OCI-LY1 (cell line): ENCODE results near the gene PTPRN2.

Experiments used
- H2AFZ ChIP-seq: fragments of 200-600 bp; sonication (generic), shearing (Covaris generic); 2 replicates; pipeline ENCODE4 v1.6.0; 2014; ENCODE audit warnings: antibody characterized with exemption, mild to moderate bottlenecking, low read length
- H3F3A ChIP-seq: fragments of 200-600 bp; sonication (generic), shearing (Covaris generic); 2 replicates; pipeline ENCODE4 v1.6.0; 2014; ENCODE audit warnings: mild to moderate bottlenecking, antibody characterized with exemption, low read length, moderate library complexity; ENCODE audit not compliant: insufficient read depth
- H3K27ac ChIP-seq: fragments of 200-600 bp; sonication (generic); 2 replicates; pipeline ENCODE4 v1.5.1; 2014; ENCODE audit warnings: low read length, mixed run types, mild to moderate bottlenecking, low read depth; ENCODE audit not compliant: poor library complexity, severe bottlenecking
- H3K27me3 ChIP-seq: fragments of 200-600 bp; sonication (generic); 2 replicates; pipeline ENCODE4 v1.6.0; 2014; ENCODE audit warnings: antibody characterized with exemption, mild to moderate bottlenecking, low read length, moderate library complexity; ENCODE audit not compliant: insufficient read depth
- H3K36me3 ChIP-seq: fragments of 200-600 bp; sonication (generic); 2 replicates; pipeline ENCODE4 v1.6.1; 2014; ENCODE audit warnings: mild to moderate bottlenecking, antibody characterized with exemption, low read length, moderate library complexity, mixed read lengths; ENCODE audit not compliant: insufficient read depth
- H3K4me1 ChIP-seq: fragments of 200-600 bp; sonication (generic); 2 replicates; pipeline ENCODE4 v1.5.1; 2014; ENCODE audit warnings: mild to moderate bottlenecking, low read length, moderate library complexity; ENCODE audit not compliant: insufficient read depth, severe bottlenecking
- H3K4me2 ChIP-seq: fragments of 200-600 bp; sonication (generic), shearing (Covaris generic); 2 replicates; pipeline ENCODE4 v1.6.1; 2014; ENCODE audit warnings: low read length
- H3K4me3 ChIP-seq: fragments of 200-600 bp; sonication (generic); 2 replicates; pipeline ENCODE4 v1.5.1; 2014; ENCODE audit warnings: low read length, low read depth, mild to moderate bottlenecking, mixed read lengths; ENCODE audit not compliant: poor library complexity, severe bottlenecking
- H3K79me2 ChIP-seq: fragments of 200-600 bp; shearing (Covaris generic); 2 replicates; pipeline ENCODE4 v1.6.1; 2016; ENCODE audit warnings: mixed run types, low read length, mixed read lengths; ENCODE audit not compliant: insufficient read depth
- H3K9ac ChIP-seq: fragments of 200-600 bp; sonication (generic), shearing (Covaris generic); 2 replicates; pipeline ENCODE4 v1.6.1; 2014; ENCODE audit warnings: mild to moderate bottlenecking, low read length, mixed read lengths
- H3K9me2 ChIP-seq: fragments of 200-600 bp; sonication (generic), shearing (Covaris generic); 2 replicates; pipeline ENCODE4 v1.6.1; 2014; ENCODE audit warnings: low read depth, mild to moderate bottlenecking, low read length, mixed read lengths
- H3K9me3 ChIP-seq: fragments of 200-600 bp; shearing (Covaris generic); 2 replicates; pipeline ENCODE4 v1.6.1; 2014; ENCODE audit warnings: low read length, mixed read lengths
- H4K20me1 ChIP-seq: fragments of 200-600 bp; sonication (generic), shearing (Covaris generic); 2 replicates; pipeline ENCODE4 v1.6.0; 2016; ENCODE audit warnings: mild to moderate bottlenecking, low read length; ENCODE audit not compliant: insufficient read depth
- EZH2 ChIP-seq: fragments of 200-600 bp; sonication (generic), shearing (Covaris generic); IDR thresholded peaks from 2 replicates; pipeline ENCODE4 v1.8.0; 2017; ENCODE audit warnings: borderline replicate concordance, mixed run types, mild to moderate bottlenecking, antibody characterized with exemption, low read length, moderate library complexity, mixed read lengths
- TF ChIP-seq, protein P1 (sequence below): fragments of 200-600 bp; sonication (generic), shearing (Covaris generic); IDR thresholded peaks from 2 replicates; pipeline ENCODE4 v1.5.1; 2017; ENCODE audit warnings: mild to moderate bottlenecking, antibody characterized with exemption, low read length, moderate library complexity, mixed read lengths

PTPRN2 gene

DNA sequence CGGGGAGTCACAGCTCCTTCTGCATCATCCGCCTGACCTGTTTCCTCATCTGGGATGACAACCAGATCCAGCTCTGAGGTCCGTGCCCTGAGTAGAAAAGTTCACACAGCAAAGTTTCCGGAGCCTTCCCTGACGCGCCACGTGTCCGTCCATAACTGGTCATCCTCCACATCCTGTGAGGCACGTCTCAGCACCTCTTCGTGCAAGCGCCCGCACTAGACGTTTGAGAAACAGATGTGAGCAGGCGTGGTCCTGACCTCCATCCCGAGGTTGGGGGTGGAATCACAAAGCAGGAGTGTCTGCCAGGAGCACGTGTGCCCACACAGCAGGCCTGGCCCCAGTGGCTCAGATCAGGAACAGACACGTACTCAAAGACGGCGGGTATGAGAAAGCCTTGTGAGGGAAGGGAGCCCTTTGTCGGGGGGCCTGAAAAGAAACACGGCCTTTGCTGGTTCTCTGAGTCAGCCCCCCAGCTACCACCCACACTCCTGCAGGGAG, 730.0 kb downstream of the PTPRN2 start:
- Histone ChIP-seq H3K79me2 (no peaks in the 10 kb centered on the region), H3K4me1 (no peaks in the 10 kb centered on the region), H3K27ac (no peak overlapping the region), H2AFZ (no peak overlapping the region), H3K36me3 (no peaks in the 10 kb centered on the region), H3K9me2 (no peaks in the 10 kb centered on the region), H3K9me3 (no peaks in the 10 kb centered on the region), H3K4me2 (no peak overlapping the region), H4K20me1 (no peaks in the 10 kb centered on the region), H3K9ac (no peak overlapping the region), H3K27me3 (peaks cover 5% of the 10 kb centered on the region; the same call in 1 of the 2 replicates), H3K4me3 (no peak overlapping the region), H3F3A (no peaks in the 10 kb centered on the region)
- TF ChIP-seq EZH2, result no peak
- TF ChIP-seq, protein P1, sequence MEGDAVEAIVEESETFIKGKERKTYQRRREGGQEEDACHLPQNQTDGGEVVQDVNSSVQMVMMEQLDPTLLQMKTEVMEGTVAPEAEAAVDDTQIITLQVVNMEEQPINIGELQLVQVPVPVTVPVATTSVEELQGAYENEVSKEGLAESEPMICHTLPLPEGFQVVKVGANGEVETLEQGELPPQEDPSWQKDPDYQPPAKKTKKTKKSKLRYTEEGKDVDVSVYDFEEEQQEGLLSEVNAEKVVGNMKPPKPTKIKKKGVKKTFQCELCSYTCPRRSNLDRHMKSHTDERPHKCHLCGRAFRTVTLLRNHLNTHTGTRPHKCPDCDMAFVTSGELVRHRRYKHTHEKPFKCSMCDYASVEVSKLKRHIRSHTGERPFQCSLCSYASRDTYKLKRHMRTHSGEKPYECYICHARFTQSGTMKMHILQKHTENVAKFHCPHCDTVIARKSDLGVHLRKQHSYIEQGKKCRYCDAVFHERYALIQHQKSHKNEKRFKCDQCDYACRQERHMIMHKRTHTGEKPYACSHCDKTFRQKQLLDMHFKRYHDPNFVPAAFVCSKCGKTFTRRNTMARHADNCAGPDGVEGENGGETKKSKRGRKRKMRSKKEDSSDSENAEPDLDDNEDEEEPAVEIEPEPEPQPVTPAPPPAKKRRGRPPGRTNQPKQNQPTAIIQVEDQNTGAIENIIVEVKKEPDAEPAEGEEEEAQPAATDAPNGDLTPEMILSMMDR, result no peak

DNA sequence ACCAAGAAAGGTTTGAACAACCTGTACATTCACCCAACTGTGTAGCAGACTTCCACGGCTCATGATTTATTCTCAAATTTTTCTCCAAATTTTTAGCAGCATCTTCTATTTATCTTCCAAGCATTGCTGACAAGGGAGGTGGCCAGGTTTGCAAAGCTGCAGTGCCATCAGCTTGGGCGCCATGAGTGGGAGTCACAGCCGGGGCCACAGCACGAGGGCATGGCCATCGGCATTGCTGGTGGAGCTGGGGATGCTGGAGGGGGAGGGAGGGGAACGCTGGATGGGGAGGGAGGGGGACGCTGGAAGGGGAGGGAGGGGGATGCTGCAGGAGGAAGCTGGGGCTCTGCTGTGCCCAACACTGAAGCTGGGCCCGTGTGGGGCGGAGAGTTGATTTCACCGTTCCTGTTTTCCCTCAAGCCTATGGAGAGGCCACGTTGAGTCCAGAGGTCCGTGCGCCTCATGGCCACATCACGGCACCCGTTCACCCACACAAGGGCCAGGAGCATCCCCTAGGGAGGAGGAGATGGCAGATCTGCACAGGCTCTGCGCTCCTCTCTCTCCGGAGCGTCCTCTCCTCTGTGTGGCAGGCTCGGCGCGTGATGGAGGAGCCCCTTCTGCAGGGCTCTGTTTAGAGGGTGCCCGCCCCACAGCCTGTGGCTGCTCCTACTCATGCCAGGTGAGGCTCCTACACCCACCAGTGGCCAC, 730.6 kb downstream of the PTPRN2 start:
- Histone ChIP-seq H3K9me2 (no peaks in the 10 kb centered on the region), H3K9me3 (no peaks in the 10 kb centered on the region), H4K20me1 (no peaks in the 10 kb centered on the region), H3F3A (no peaks in the 10 kb centered on the region), H3K27ac (no peak overlapping the region), H3K4me3 (no peak overlapping the region), H2AFZ (no peak overlapping the region), H3K4me1 (no peaks in the 10 kb centered on the region), H3K27me3 (peaks cover 5% of the 10 kb centered on the region; the same call in 1 of the 2 replicates), H3K36me3 (no peaks in the 10 kb centered on the region), H3K4me2 (no peak overlapping the region), H3K9ac (no peak overlapping the region), H3K79me2 (no peaks in the 10 kb centered on the region)
- TF ChIP-seq, protein P1, result no peak
- no peak for TF ChIP-seq EZH2

DNA sequence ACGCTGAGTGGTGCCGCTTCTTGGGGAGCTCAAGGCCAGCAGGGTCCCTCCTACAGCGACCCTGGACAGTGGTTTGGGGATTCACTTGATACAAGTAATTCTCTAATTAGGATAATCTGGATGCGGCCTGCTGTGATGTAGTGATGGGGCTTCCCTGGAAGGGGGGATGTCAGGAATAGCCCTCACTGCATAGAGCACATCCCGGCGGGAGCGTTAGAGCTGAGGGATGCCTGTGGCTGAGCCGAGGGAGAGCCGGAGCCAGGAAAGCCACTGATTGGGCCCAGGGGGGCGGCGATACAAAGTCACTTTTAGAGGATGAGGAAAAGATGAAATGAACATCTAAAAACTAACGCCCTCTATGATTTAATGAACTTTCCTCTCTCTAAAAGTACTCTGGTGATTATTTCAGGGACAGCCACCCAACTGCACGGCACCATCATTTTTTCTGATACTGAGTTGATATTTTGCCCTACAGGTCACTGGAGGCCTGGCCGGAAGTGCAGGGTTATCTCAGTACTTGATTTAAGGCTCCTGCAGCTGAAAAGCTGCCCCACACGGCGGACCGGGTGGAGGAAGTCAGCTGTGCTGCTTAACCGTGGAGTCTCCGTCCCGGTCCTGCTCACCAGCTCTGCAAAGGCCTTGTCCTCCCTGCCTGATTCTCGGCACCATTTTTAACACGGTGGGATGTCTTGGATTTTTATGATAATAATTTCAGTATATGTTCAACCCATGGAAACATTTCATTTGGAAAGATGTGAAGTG, 732.0 kb downstream of the PTPRN2 start:
- no peak overlapping the region for H3K4me2 ChIP-seq
- no peak overlapping the region for H3K9ac ChIP-seq
- TF ChIP-seq, protein P1, result no peak
- no peak for TF ChIP-seq EZH2
- H3K79me2 ChIP-seq, result no peaks in the 10 kb centered on the region
- no peak overlapping the region for H3K27ac ChIP-seq
- no peaks in the 10 kb centered on the region for H3K36me3 ChIP-seq
- no peaks in the 10 kb centered on the region for H3K9me2 ChIP-seq
- H3K4me3 ChIP-seq, result no peak overlapping the region
- H3K4me1 ChIP-seq, result no peaks in the 10 kb centered on the region
- H4K20me1 ChIP-seq, result no peaks in the 10 kb centered on the region
- H2AFZ ChIP-seq, result no peak overlapping the region
- peaks cover 9% of the 10 kb centered on the region for H3K27me3 ChIP-seq
- no peaks in the 10 kb centered on the region for H3K9me3 ChIP-seq
- H3F3A ChIP-seq, result no peaks in the 10 kb centered on the region
